Activated naive CD8-positive, alpha-beta T cell treated with anti-CD3 and anti-CD28 coated beads, Interleukin-2, amount 10 ng/mL, durations not matched to agents 7 days and 5 days (primary cell): Measurements from ENCODE around the gene DNAH3. TPM values are rescaled to one million over a fixed set of nuclear protein-coding genes. Genes with fewer than 3 reads are reported as not detected.
A peak's percentile ranks its signal among the peaks of the same experiment; 100 is the strongest.

Source experiments
- ATAC-seq: fragments of 150-1000 bp; cut with Tn5 transposase; one replicate; pipeline ENCODE4 v1.10.0; 2021; ENCODE audit warnings: low read depth, moderate library complexity
- POLR2A ChIA-PET: fragments of 350-600 bp; sonication (Branson Sonifier 250); formaldehyde crosslinking; loops from one replicate; lab custom pipeline; 2021; ENCODE audit warnings: antibody characterized with exemption; lab: Charles Lee
- DNase-seq: peaks from one replicate; pipeline ENCODE4 v3.0.0; 2021
- H3K27ac Mint-ChIP-seq: one replicate; pipeline ENCODE4 v1.8.0; 2022; ENCODE audit warnings: mild to moderate bottlenecking, mixed read lengths
- H3K27me3 Mint-ChIP-seq: one replicate; pipeline ENCODE4 v1.8.0; 2022; ENCODE audit warnings: mild to moderate bottlenecking, moderate library complexity, mixed read lengths
- H3K36me3 Mint-ChIP-seq: one replicate; pipeline ENCODE4 v1.8.0; 2021; ENCODE audit warnings: mild to moderate bottlenecking, mixed read lengths
- H3K4me1 Mint-ChIP-seq: one replicate; pipeline ENCODE4 v1.8.0; 2021; ENCODE audit warnings: mixed read lengths
- H3K4me3 Mint-ChIP-seq: one replicate; pipeline ENCODE4 v1.8.0; 2022; ENCODE audit warnings: mild to moderate bottlenecking, moderate library complexity, mixed read lengths
- H3K9me3 Mint-ChIP-seq: one replicate; pipeline ENCODE4 v1.8.0; 2021; ENCODE audit warnings: mixed read lengths
- total RNA-seq, 2 experiments: library from RNA; stranded (reverse); gene quantifications; one replicate each; pipeline ENCODE4 v1.2.3, GENCODE V29; 2021

The DNAH3 gene
- total RNA-seq, 2 experiments from 2014 or later = not detected

- H3K4me1 Mint-ChIP-seq = peaks cover 2% of the 10 kb centered on the region
- peaks cover 45% of the 10 kb centered on the region for H3K27me3 Mint-ChIP-seq
- peaks cover 1% of the 10 kb centered on the region for H3K36me3 Mint-ChIP-seq
- H3K4me3 Mint-ChIP-seq = no peak overlapping the region
- ATAC-seq (no peak), DNase-seq (no peak)
- no peak overlapping the region for H3K27ac Mint-ChIP-seq
- H3K9me3 Mint-ChIP-seq = peaks cover 4% of the 10 kb centered on the region
- POLR2A ChIA-PET = no interaction called here
These were observed 61.8 kb downstream of the DNAH3 start for GRCh38 chr16:21088646-21089538.

GRCh38 chr16:21088143-21088542 lies 62.5 kb downstream of the DNAH3 start:
- no peak overlapping the region for H3K4me3 Mint-ChIP-seq
- ATAC-seq = no peak
- no peak overlapping the region for H3K27ac Mint-ChIP-seq
- POLR2A ChIA-PET = no interaction called here
- no peak for DNase-seq
- peaks cover 42% of the 10 kb centered on the region for H3K27me3 Mint-ChIP-seq
- H3K4me1 Mint-ChIP-seq = peaks cover 2% of the 10 kb centered on the region
- H3K9me3 Mint-ChIP-seq = peaks cover 4% of the 10 kb centered on the region
- peaks cover 1% of the 10 kb centered on the region for H3K36me3 Mint-ChIP-seq

- ATAC-seq (no peak), DNase-seq (no peak)
- Mint-ChIP-seq H3K27me3 (peaks cover 23% of the 10 kb centered on the region), H3K4me3 (no peak overlapping the region), H3K27ac (no peak overlapping the region), H3K36me3 (no peaks in the 10 kb centered on the region), H3K4me1 (peaks cover 2% of the 10 kb centered on the region), H3K9me3 (peaks cover 1% of the 10 kb centered on the region)
- POLR2A ChIA-PET = no interaction called here
These were observed 65.9 kb downstream of the DNAH3 start for GRCh38 chr16:21084631-21085225.

GRCh38 chr16:21083729-21084268 lies 66.8 kb downstream of the DNAH3 start:
- H3K27ac Mint-ChIP-seq = no peak overlapping the region
- peaks cover 2% of the 10 kb centered on the region for H3K4me1 Mint-ChIP-seq
- POLR2A ChIA-PET = no interaction called here
- ATAC-seq (peak; percentile 82), DNase-seq (peak; percentile 67)
- peaks cover 16% of the 10 kb centered on the region for H3K27me3 Mint-ChIP-seq
- no peak overlapping the region for H3K4me3 Mint-ChIP-seq
- H3K36me3 Mint-ChIP-seq = no peaks in the 10 kb centered on the region
- H3K9me3 Mint-ChIP-seq = no peaks in the 10 kb centered on the region

GRCh38 chr16:21081329-21081728 lies 69.3 kb downstream of the DNAH3 start:
- ATAC-seq = no peak
- no peak for DNase-seq
- no peaks in the 10 kb centered on the region for H3K9me3 Mint-ChIP-seq
- H3K4me1 Mint-ChIP-seq = peaks cover 2% of the 10 kb centered on the region
- H3K4me3 Mint-ChIP-seq = no peak overlapping the region
- peaks cover 6% of the 10 kb centered on the region for H3K27me3 Mint-ChIP-seq
- H3K36me3 Mint-ChIP-seq = no peaks in the 10 kb centered on the region
- POLR2A ChIA-PET = no interaction called here
- H3K27ac Mint-ChIP-seq = no peak overlapping the region

GRCh38 chr16:21078563-21078962 lies 72.1 kb downstream of the DNAH3 start:
- DNase-seq = no peak
- Mint-ChIP-seq H3K27me3 (peaks cover 14% of the 10 kb centered on the region), H3K4me3 (no peak overlapping the region), H3K36me3 (peaks cover 1% of the 10 kb centered on the region), H3K4me1 (no peaks in the 10 kb centered on the region), H3K9me3 (no peaks in the 10 kb centered on the region), H3K27ac (no peak overlapping the region)
- ATAC-seq = no peak
- POLR2A ChIA-PET = no interaction called here

GRCh38 chr16:21076186-21076883 lies 74.3 kb downstream of the DNAH3 start:
- Mint-ChIP-seq H3K4me3 (no peak overlapping the region), H3K9me3 (no peaks in the 10 kb centered on the region), H3K27ac (no peak overlapping the region), H3K27me3 (peaks cover 11% of the 10 kb centered on the region), H3K36me3 (peaks cover 1% of the 10 kb centered on the region), H3K4me1 (no peaks in the 10 kb centered on the region)
- ATAC-seq (no peak), DNase-seq (no peak)
- POLR2A ChIA-PET = no interaction called here

GRCh38 chr16:21075252-21075651 lies 75.4 kb downstream of the DNAH3 start:
- H3K4me3 Mint-ChIP-seq = no peak overlapping the region

GRCh38 chr16:21072976-21073375 lies 77.7 kb downstream of the DNAH3 start:
- no peak for ATAC-seq
- Mint-ChIP-seq H3K36me3 (peaks cover 1% of the 10 kb centered on the region), H3K9me3 (no peaks in the 10 kb centered on the region), H3K27ac (no peak overlapping the region), H3K4me3 (no peak overlapping the region), H3K4me1 (no peaks in the 10 kb centered on the region), H3K27me3 (peaks cover 11% of the 10 kb centered on the region)
- DNase-seq = no peak
- POLR2A ChIA-PET = no interaction called here

More at GRCh38 chr16:21075252-21075651, 75.4 kb downstream of the DNAH3 start:
- Mint-ChIP-seq H3K4me1 (no peaks in the 10 kb centered on the region), H3K27ac (no peak overlapping the region), H3K27me3 (peaks cover 11% of the 10 kb centered on the region), H3K36me3 (peaks cover 1% of the 10 kb centered on the region), H3K9me3 (no peaks in the 10 kb centered on the region)
- ATAC-seq (no peak), DNase-seq (no peak)
- POLR2A ChIA-PET = no interaction called here

- H3K9me3 Mint-ChIP-seq = no peaks in the 10 kb centered on the region
- DNase-seq (no peak), ATAC-seq (no peak)
- peaks cover 10% of the 10 kb centered on the region for H3K27me3 Mint-ChIP-seq
- POLR2A ChIA-PET = no interaction called here
- H3K36me3 Mint-ChIP-seq = peaks cover 1% of the 10 kb centered on the region
- no peak overlapping the region for H3K4me3 Mint-ChIP-seq
- no peak overlapping the region for H3K27ac Mint-ChIP-seq
- no peaks in the 10 kb centered on the region for H3K4me1 Mint-ChIP-seq
These were observed 78.9 kb downstream of the DNAH3 start for GRCh38 chr16:21071741-21072140.

- Mint-ChIP-seq H3K4me1 (no peaks in the 10 kb centered on the region), H3K4me3 (no peak overlapping the region), H3K9me3 (no peaks in the 10 kb centered on the region), H3K27me3 (peaks cover 8% of the 10 kb centered on the region), H3K27ac (no peak overlapping the region), H3K36me3 (peaks cover 1% of the 10 kb centered on the region)
- POLR2A ChIA-PET = no interaction called here
- DNase-seq = no peak
- ATAC-seq = no peak
These were observed 80.1 kb downstream of the DNAH3 start for GRCh38 chr16:21070564-21070963.

- Mint-ChIP-seq H3K36me3 (peaks cover 1% of the 10 kb centered on the region), H3K4me3 (no peak overlapping the region), H3K27me3 (peaks cover 5% of the 10 kb centered on the region), H3K9me3 (no peaks in the 10 kb centered on the region), H3K27ac (no peak overlapping the region), H3K4me1 (no peaks in the 10 kb centered on the region)
- POLR2A ChIA-PET = no interaction called here
- DNase-seq (no peak), ATAC-seq (no peak)
These were observed 80.7 kb downstream of the DNAH3 start for GRCh38 chr16:21069986-21070385.

GRCh38 chr16:21064203-21064602 lies 86.4 kb downstream of the DNAH3 start:
- DNase-seq = no peak
- POLR2A ChIA-PET = no interaction called here
- H3K27me3 Mint-ChIP-seq = peaks cover 6% of the 10 kb centered on the region
- H3K36me3 Mint-ChIP-seq = no peaks in the 10 kb centered on the region
- ATAC-seq = no peak
- peaks cover 2% of the 10 kb centered on the region for H3K9me3 Mint-ChIP-seq
- no peak overlapping the region for H3K4me3 Mint-ChIP-seq
- no peaks in the 10 kb centered on the region for H3K4me1 Mint-ChIP-seq
- H3K27ac Mint-ChIP-seq = no peak overlapping the region
